Fibroblast of lung (primary cell): ENCODE data around the gene CHTF18. TPM values are rescaled to one million over a fixed set of nuclear protein-coding genes. Genes with fewer than 3 reads are reported as not detected.

ENCODE experiments used
- DNase-seq, 2 donors: peaks; one replicate each; pipeline versions ENCODE4 v3.0.0 to v3.0.0-alpha.2; 2010; ENCODE audit warnings: low read depth in 2 of 2
- H2AFZ ChIP-seq: 2 replicates; pipeline ENCODE4 v1.5.1; 2012; ENCODE audit warnings: low read length, control low read depth, inconsistent platforms
- H3K27ac ChIP-seq: 2 replicates; pipeline ENCODE4 v1.5.1; 2011; ENCODE audit warnings: low read length, control low read depth; ENCODE audit not compliant: insufficient read depth
- H3K27me3 ChIP-seq: 2 replicates; pipeline ENCODE4 v1.5.1; 2011; ENCODE audit warnings: mild to moderate bottlenecking, low read length; ENCODE audit not compliant: control insufficient read depth, insufficient read depth
- H3K36me3 ChIP-seq: 2 replicates; pipeline ENCODE4 v1.5.1; 2011; ENCODE audit warnings: low read length; ENCODE audit not compliant: control insufficient read depth, insufficient read depth
- H3K4me1 ChIP-seq: 2 replicates; pipeline ENCODE4 v1.5.1; 2011; ENCODE audit warnings: low read length; ENCODE audit not compliant: control insufficient read depth, insufficient read depth; ENCODE audit errors: extremely low read depth
- H3K4me2 ChIP-seq: 2 replicates; pipeline ENCODE4 v1.5.1; 2011; ENCODE audit warnings: low read length, control low read depth; ENCODE audit not compliant: insufficient read depth; ENCODE audit errors: extremely low read depth
- H3K4me3 ChIP-seq, 4 experiments: fragments of 200-600 bp in 1 of 4; sonication (generic) in 1 of 4; replicated peaks in 1 of 4; 2 replicates each; pipeline ENCODE4 v1.5.1; 2011 to 2016; ENCODE audit warnings: low read length in 4 of 4, low read depth in 3 of 4, mild to moderate bottlenecking in 3 of 4, control low read depth in 2 of 4, inconsistent platforms in 1 of 4, mixed read lengths in 1 of 4; ENCODE audit not compliant: insufficient read depth in 1 of 4; ENCODE audit errors: control extremely low read depth in 1 of 4
- H3K79me2 ChIP-seq: 2 replicates; pipeline ENCODE4 v1.5.1; 2012; ENCODE audit warnings: mild to moderate bottlenecking, low read length, inconsistent platforms; ENCODE audit not compliant: control insufficient read depth, insufficient read depth
- H3K9ac ChIP-seq: 2 replicates; pipeline ENCODE4 v1.5.1; 2011; ENCODE audit warnings: mild to moderate bottlenecking, low read length, control low read depth; ENCODE audit not compliant: insufficient read depth
- H3K9me3 ChIP-seq: 2 replicates; pipeline ENCODE4 v1.5.1; 2012; ENCODE audit warnings: low read depth, low read length; ENCODE audit not compliant: control insufficient read depth, insufficient read depth
- H4K20me1 ChIP-seq: 2 replicates; pipeline ENCODE4 v1.5.1; 2011; ENCODE audit warnings: low read length; ENCODE audit not compliant: control insufficient read depth, insufficient read depth; ENCODE audit errors: extremely low read depth
- EZH2 ChIP-seq: IDR thresholded peaks from 2 replicates; pipeline ENCODE4 v1.5.1; 2012; ENCODE audit warnings: low read length, control low read depth, mild to moderate bottlenecking; ENCODE audit errors: missing control alignments
- polyA plus RNA-seq, 2 donors: library from polyadenylated mRNA; depleted of rRNA in 1 of 2; stranded (reverse) in 1 of 2; unstranded in 1 of 2; fragments of >200 nt; gene quantifications; 2 replicates each; pipeline ENCODE4 v1.2.1, GENCODE V29; 2011 to 2012; ENCODE audit warnings: missing spikeins in 1 of 2
- total RNA-seq: library from RNA; depleted of rRNA; stranded (reverse); fragments of >200 nt; gene quantifications from 2 replicates; pipeline ENCODE4 v1.2.1, GENCODE V29; 2014
- TF ChIP-seq, protein P1 (sequence below), 2 donors: IDR thresholded peaks in 1 of 2; conservative IDR thresholded peaks in 1 of 2; 1 replicate in 1 of 2; 2 replicates in 1 of 2; pipeline ENCODE4 v1.5.1; 2011 to 2012; ENCODE audit warnings: low read length in 2 of 2, control low read depth in 1 of 2, inconsistent platforms in 1 of 2, low read depth in 1 of 2, mild to moderate bottlenecking in 1 of 2

CHTF18 gene
- total and polyA plus RNA-seq, 2 donors (not counting 1 experiment from before 2014, with no cell fraction given) = 1.1 to 4.3 TPM

DNA sequence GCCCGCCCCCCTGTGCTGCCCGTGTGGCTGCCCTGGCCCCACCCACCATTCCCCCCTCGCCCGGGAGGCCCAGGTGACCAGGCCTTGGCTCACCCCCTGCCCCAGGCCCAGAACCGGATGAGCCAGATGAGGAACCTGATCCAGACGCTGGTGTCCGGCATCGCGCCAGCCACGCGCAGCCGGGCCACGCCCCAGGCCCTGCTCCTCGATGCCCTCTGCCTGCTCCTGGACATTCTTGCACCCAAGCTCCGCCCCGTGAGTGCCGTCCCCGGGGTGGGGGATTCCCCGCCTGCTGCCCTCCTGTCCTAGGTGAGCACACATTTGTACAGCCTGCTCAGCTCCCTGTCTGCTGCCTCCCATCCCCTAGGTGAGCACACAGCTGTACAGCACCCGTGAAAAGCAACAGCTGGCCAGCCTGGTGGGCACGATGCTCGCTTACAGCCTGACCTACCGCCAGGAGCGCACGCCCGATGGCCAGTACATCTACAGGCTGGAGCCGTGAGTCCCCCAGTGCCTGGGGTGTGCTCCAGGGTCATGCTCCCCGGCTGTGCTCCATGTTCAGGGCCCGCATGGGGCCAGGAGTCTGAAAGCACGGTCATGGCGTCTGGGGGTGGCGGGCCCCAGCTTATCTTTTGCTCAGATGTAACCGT is 7.3 kb downstream of the CHTF18 start:
- H3K9ac ChIP-seq = no peak overlapping the region
- H3K36me3 ChIP-seq = peaks cover 8% of the 10 kb centered on the region
- H3K4me1 ChIP-seq = no peaks in the 10 kb centered on the region
- H3K4me2 ChIP-seq = no peak overlapping the region
- no peak overlapping the region for H2AFZ ChIP-seq
- peaks cover 9% of the 10 kb centered on the region for H3K27me3 ChIP-seq
- TF ChIP-seq, protein P1, sequence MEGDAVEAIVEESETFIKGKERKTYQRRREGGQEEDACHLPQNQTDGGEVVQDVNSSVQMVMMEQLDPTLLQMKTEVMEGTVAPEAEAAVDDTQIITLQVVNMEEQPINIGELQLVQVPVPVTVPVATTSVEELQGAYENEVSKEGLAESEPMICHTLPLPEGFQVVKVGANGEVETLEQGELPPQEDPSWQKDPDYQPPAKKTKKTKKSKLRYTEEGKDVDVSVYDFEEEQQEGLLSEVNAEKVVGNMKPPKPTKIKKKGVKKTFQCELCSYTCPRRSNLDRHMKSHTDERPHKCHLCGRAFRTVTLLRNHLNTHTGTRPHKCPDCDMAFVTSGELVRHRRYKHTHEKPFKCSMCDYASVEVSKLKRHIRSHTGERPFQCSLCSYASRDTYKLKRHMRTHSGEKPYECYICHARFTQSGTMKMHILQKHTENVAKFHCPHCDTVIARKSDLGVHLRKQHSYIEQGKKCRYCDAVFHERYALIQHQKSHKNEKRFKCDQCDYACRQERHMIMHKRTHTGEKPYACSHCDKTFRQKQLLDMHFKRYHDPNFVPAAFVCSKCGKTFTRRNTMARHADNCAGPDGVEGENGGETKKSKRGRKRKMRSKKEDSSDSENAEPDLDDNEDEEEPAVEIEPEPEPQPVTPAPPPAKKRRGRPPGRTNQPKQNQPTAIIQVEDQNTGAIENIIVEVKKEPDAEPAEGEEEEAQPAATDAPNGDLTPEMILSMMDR (conservative IDR thresholded peaks at IDR 0.05 in 1 of 2, IDR thresholded peaks at IDR 0.05 in 1 of 2; ENCODE audit: low read depth in 1 of 2, low read length in 2 of 2) = no peak
- TF ChIP-seq EZH2 = no peak
- H3K4me3 ChIP-seq = no peak overlapping the region
- no peaks in the 10 kb centered on the region for H4K20me1 ChIP-seq
- no peaks in the 10 kb centered on the region for H3K9me3 ChIP-seq
- H3K79me2 ChIP-seq = no peaks in the 10 kb centered on the region
- DNase-seq = no peak
- no peak overlapping the region for H3K27ac ChIP-seq

DNA sequence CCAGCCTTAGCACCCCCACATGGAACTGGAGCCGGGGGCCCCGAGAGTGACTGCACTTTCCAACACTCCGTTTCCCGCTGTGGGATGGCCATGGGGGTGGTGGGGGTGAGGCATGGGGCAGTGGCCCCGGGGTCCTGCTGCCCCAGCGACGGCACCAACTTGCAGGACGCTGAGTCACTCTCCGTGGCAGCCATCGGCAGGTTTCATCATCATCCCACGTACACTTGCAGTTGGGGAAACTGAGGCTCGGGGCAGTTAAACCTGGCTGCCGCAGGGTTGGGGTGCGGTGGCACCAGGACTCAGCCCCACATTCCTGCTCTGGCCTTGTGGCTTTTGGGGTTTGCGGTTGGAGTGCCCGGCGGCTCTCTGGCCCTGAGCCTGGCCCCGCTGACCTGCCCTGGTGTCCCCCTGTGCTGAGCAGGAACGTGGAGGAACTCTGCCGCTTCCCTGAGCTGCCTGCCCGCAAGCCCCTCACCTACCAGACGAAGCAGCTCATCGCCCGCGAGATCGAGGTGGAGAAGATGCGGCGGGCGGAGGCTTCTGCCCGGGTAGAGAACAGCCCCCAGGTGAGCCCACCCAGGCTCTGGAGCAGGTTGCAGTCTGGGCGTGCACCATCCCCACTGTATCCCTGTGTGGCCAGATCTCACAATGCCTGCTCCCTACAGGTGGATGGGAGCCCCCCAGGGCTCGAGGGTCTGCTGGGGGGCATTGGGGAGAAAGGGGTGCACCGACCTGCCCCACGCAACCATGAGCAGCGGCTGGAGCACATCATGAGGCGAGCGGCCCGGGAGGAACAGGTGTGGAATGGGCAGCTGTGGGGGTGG is 8.1 kb downstream of the CHTF18 start:
- TF ChIP-seq EZH2 = no peak
- TF ChIP-seq, protein P1 (conservative IDR thresholded peaks at IDR 0.05 in 1 of 2, IDR thresholded peaks at IDR 0.05 in 1 of 2; ENCODE audit: low read depth in 1 of 2, low read length in 2 of 2) = no peak

DNA sequence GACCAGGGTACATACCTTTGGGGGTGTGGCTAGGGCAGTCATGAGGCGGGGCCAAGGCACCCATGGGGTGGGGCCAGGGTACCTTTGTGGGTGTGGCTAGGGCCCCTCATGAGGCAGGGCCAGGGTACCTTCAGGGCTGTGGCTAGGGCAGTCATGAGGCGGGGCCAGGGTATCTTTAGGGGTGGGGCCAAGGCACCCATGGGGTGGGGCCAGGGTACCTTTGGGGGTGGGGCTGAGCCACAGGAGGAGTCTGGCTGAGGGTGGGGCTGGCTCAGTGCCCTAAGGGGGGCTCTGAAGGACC is 8.7 kb downstream of the CHTF18 start:
- Histone ChIP-seq H3K4me1 (no peaks in the 10 kb centered on the region), H3K79me2 (no peaks in the 10 kb centered on the region), H3K9me3 (no peaks in the 10 kb centered on the region), H3K27me3 (peaks cover 16% of the 10 kb centered on the region), H2AFZ (no peak overlapping the region), H3K27ac (no peak overlapping the region), H3K9ac (no peak overlapping the region), H3K4me2 (no peak overlapping the region), H3K4me3 (no peak overlapping the region), H4K20me1 (no peaks in the 10 kb centered on the region), H3K36me3 (peaks cover 6% of the 10 kb centered on the region)
- TF ChIP-seq, protein P1 (conservative IDR thresholded peaks at IDR 0.05 in 1 of 2, IDR thresholded peaks at IDR 0.05 in 1 of 2; ENCODE audit: low read depth in 1 of 2, low read length in 2 of 2) = no peak
- TF ChIP-seq EZH2 = no peak
- no peak for DNase-seq

More for the DNA sequence above, 8.1 kb downstream of the CHTF18 start:
- Histone ChIP-seq H2AFZ (no peak overlapping the region), H3K79me2 (no peaks in the 10 kb centered on the region), H3K4me3 (no peak overlapping the region), H3K4me1 (no peaks in the 10 kb centered on the region), H3K27ac (no peak overlapping the region), H3K36me3 (peaks cover 6% of the 10 kb centered on the region), H3K9ac (no peak overlapping the region), H3K4me2 (no peak overlapping the region), H4K20me1 (no peaks in the 10 kb centered on the region), H3K9me3 (no peaks in the 10 kb centered on the region), H3K27me3 (peaks cover 16% of the 10 kb centered on the region)
- no peak for DNase-seq
